IPS-18c (cell line): Measurements from ENCODE around the gene TECTB.

Source experiments
- H3K4me3 ChIP-seq: 2 replicates; pipeline ENCODE4 v1.7.0; 2013; ENCODE audit warnings: low read depth, mild to moderate bottlenecking, low read length, moderate library complexity; ENCODE audit not compliant: insufficient read depth
- H3K9me3 ChIP-seq: one replicate; pipeline ENCODE4 v1.6.1; 2013; ENCODE audit warnings: mild to moderate bottlenecking, low read length, moderate library complexity; ENCODE audit not compliant: control insufficient read depth, insufficient read depth

TECTB gene

GRCh38 chr10:112352044-112352443 lies 68.8 kb downstream of the TECTB start:
- no peak overlapping the region for H3K4me3 ChIP-seq
- no peaks in the 10 kb centered on the region for H3K9me3 ChIP-seq

GRCh38 chr10:112353046-112353445 lies 69.8 kb downstream of the TECTB start:
- Histone ChIP-seq H3K4me3 (no peak overlapping the region), H3K9me3 (no peaks in the 10 kb centered on the region)
